H1 (cell line): Measurements from ENCODE around the gene TEX38.

Source experiments
- ATF2 ChIP-seq: IDR thresholded peaks from 2 replicates; pipeline ENCODE4 v1.6.1; 2012; ENCODE audit warnings: low read length, inconsistent platforms
- CEBPB ChIP-seq: IDR thresholded peaks from 2 replicates; pipeline ENCODE4 v1.6.1; 2012; ENCODE audit warnings: low read depth, low read length
- GABPA ChIP-seq: IDR thresholded peaks from 2 replicates; pipeline ENCODE4 v1.6.1; 2011; ENCODE audit warnings: mild to moderate bottlenecking, low read length, moderate library complexity, borderline replicate concordance; ENCODE audit not compliant: insufficient read depth
- JUND ChIP-seq: IDR thresholded peaks from 2 replicates; pipeline ENCODE4 v1.6.1; 2011; ENCODE audit warnings: mild to moderate bottlenecking, improper control_type of control experiment, low read length
- KDM5A ChIP-seq: fragments of 200-600 bp; IDR thresholded peaks from 2 replicates; pipeline ENCODE4 v1.7.1; 2012; ENCODE audit warnings: mild to moderate bottlenecking, low read length, inconsistent platforms, mixed read lengths
- POLR2A ChIP-seq, 2 experiments: IDR thresholded peaks; 1 replicate in 1 of 2; 2 replicates in 1 of 2; pipeline ENCODE4 v1.6.1; 2011; ENCODE audit warnings: low read depth in 2 of 2, low read length in 2 of 2, mild to moderate bottlenecking in 2 of 2; ENCODE audit errors: control extremely low read depth in 1 of 2
- TEAD4 ChIP-seq: IDR thresholded peaks from 2 replicates; pipeline ENCODE4 v1.6.1; 2012; ENCODE audit warnings: low read depth, low read length, inconsistent platforms, mixed read lengths

GRCh38 chr1:46718340-46718726 is 46.7 kb downstream of the TEX38 start:
- TF ChIP-seq GABPA (no peak), JUND (no peak), TEAD4 (no peak), ATF2 (no peak), POLR2A (IDR thresholded peaks at IDR 0.05; ENCODE audit: control extremely low read depth in 1 of 2, low read depth in 2 of 2, low read length in 2 of 2) (no peak), KDM5A (no peak), CEBPB (no peak)
